ENCODE results near the gene IRF7.

GRCh38 chr11:574632-575312 is 41.0 kb downstream of the IRF7 start:
- TF ChIP-seq POLR2AphosphoS5 (IDR thresholded peaks at IDR 0.05) (no peak), CTCF (IDR thresholded peaks at IDR 0.05) (no peak)
